Activated T-cell treated with anti-CD3 and anti-CD28 coated beads, Interleukin-2, amount 50 U/mL, for 72 hours (primary cell): ENCODE data around the gene MLIP. TPM values are rescaled to one million over a fixed set of nuclear protein-coding genes. Genes with fewer than 3 reads are reported as not detected.
"Not testable (repeated sequence)": the region's sequence is repeated elsewhere in the genome, so short reads cannot be mapped to it uniquely, and the experiment has no call there.

Experiments used
- ATAC-seq, 2 donors: fragments of 150-1000 bp; cut with Tn5 transposase; replicated peaks in 1 of 2; 2 replicates each; pipeline ENCODE4 v1.10.0; 2021; ENCODE audit warnings: moderate library complexity in 2 of 2, mild to moderate bottlenecking in 1 of 2
- DNase-seq, 2 donors: peaks; one replicate each; pipeline ENCODE4 v3.0.0; 2021 to 2022; ENCODE audit warnings: mixed read lengths in 1 of 2
- H3K27ac Mint-ChIP-seq: one replicate; pipeline ENCODE4 v1.8.0; 2022; ENCODE audit warnings: mild to moderate bottlenecking, moderate library complexity, mixed read lengths
- H3K27me3 Mint-ChIP-seq: one replicate; pipeline ENCODE4 v1.8.0; 2022; ENCODE audit warnings: low read depth, mixed read lengths
- H3K36me3 Mint-ChIP-seq, 2 donors: one replicate each; pipeline ENCODE4 v1.8.0; 2022; ENCODE audit warnings: mixed read lengths in 2 of 2, mild to moderate bottlenecking in 1 of 2; ENCODE audit not compliant: insufficient read depth in 2 of 2
- H3K4me1 Mint-ChIP-seq: one replicate; pipeline ENCODE4 v1.8.0; 2022; ENCODE audit warnings: low read depth, mixed read lengths
- H3K4me3 Mint-ChIP-seq, 2 donors: one replicate each; pipeline ENCODE4 v1.8.0; 2022; ENCODE audit warnings: mild to moderate bottlenecking in 2 of 2, mixed read lengths in 2 of 2, moderate library complexity in 2 of 2
- H3K9me3 Mint-ChIP-seq, 2 donors: one replicate each; pipeline ENCODE4 v1.8.0; 2022; ENCODE audit warnings: mixed read lengths in 2 of 2
- total RNA-seq, 2 donors: library from RNA; stranded (reverse); gene quantifications; one replicate each; pipeline ENCODE4 v1.2.3, GENCODE V29; 2022

Gene MLIP, protein sequence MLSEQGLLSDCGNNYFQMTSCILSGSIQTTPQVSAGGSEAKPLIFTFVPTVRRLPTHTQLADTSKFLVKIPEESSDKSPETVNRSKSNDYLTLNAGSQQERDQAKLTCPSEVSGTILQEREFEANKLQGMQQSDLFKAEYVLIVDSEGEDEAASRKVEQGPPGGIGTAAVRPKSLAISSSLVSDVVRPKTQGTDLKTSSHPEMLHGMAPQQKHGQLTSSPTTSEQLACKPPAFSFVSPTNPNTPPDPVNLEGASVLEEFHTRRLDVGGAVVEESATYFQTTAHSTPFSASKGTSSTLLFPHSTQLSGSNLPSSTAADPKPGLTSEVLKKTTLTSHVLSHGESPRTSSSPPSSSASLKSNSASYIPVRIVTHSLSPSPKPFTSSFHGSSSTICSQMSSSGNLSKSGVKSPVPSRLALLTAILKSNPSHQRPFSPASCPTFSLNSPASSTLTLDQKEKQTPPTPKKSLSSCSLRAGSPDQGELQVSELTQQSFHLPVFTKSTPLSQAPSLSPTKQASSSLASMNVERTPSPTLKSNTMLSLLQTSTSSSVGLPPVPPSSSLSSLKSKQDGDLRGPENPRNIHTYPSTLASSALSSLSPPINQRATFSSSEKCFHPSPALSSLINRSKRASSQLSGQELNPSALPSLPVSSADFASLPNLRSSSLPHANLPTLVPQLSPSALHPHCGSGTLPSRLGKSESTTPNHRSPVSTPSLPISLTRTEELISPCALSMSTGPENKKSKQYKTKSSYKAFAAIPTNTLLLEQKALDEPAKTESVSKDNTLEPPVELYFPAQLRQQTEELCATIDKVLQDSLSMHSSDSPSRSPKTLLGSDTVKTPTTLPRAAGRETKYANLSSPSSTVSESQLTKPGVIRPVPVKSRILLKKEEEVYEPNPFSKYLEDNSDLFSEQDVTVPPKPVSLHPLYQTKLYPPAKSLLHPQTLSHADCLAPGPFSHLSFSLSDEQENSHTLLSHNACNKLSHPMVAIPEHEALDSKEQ
- not detected for total RNA-seq

DNA sequence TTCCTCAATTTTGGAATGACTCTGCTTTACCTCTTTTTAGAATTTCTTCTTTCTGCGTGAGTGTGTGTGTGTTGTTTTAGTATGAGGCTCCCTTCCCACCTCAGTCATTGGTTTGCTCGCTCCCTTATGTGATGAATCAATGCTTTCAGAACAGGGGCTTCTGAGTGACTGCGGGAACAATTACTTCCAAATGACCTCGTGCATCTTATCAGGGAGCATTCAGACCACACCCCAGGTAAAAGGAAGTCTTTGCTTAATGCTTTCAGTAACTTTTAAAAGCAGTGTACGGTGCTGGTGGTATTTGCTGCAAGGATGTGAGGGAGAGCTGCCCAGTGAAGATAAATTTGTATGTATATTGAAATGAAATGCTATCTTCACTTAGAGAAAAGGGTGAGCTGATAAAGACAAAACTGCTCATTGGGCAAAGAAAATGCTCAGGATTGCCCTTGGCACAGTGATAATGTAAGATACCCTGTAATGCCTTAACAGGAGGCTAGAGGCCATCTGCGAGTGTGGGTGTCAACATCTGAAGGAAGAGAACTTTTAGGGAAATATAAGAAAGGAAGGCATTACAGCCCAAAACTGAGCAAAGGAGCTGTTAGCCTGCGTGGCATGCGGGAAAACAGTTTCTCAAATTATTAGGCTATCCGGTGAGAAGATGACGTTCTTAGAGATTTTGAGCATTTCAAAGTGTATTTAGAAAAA, at the start of gene MLIP:
MLIP (plus strand) TSS at position 103 of the 705 bp plus-strand sequence; CDS start at position 140, 37 bp downstream.
- H3K27me3 Mint-ChIP-seq: no peaks in the 10 kb centered on the region
- no peaks in the 10 kb centered on the region for H3K36me3 Mint-ChIP-seq
- no peaks in the 10 kb centered on the region for H3K4me1 Mint-ChIP-seq
- no peak within 1 kb of the TSS for H3K27ac Mint-ChIP-seq
- DNase-seq (no peak), ATAC-seq (no peak)
- H3K9me3 Mint-ChIP-seq: peaks cover 2 to 7% of the 10 kb centered on the region in 2 donors
- no peak within 1 kb of the TSS for H3K4me3 Mint-ChIP-seq

DNA sequence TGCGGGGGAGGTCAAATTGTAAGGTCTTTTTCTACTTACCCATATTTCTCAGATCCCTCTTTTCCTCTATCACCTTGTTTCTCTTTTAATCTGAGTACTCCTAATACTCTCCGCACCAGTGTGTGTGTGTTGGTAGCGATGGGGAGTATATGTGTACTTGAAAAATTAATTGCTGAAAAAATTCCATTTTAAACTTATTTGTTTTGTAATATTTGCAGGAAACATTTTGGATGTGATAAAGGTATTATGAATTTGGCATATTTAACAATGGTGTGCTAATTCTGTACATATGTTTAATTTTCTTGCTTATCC, 48.1 kb upstream of the MLIP start:
- Mint-ChIP-seq H3K27ac (no peak overlapping the region), H3K27me3 (peaks cover 5% of the 10 kb centered on the region), H3K36me3 (no peaks in the 10 kb centered on the region), H3K4me1 (no peaks in the 10 kb centered on the region), H3K4me3 (no peak overlapping the region), H3K9me3 (no peaks in the 10 kb centered on the region)
- ATAC-seq: no peak
- no peak for DNase-seq

DNA sequence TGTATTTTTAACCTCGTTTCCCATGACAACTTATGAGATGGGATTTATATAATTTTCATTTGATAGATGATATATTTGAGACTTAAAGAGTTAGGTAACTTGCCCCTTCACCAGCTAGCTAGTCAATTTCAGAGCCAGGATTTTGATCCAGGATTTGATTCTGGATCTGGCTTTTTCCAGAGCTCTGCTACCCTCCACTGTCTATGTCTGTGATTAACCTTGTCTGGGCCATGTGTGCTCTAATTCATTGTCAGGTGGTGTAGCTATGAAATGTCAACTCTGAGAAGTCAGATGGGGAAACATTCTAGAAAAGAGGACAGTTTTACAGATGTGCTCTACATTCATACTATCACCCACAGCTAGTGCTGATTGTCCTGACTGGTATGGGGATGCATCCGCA, 42.5 kb upstream of the MLIP start:
- no peaks in the 10 kb centered on the region for H3K4me1 Mint-ChIP-seq
- no peaks in the 10 kb centered on the region for H3K9me3 Mint-ChIP-seq
- no peak for DNase-seq
- no peaks in the 10 kb centered on the region for H3K36me3 Mint-ChIP-seq
- no peak overlapping the region for H3K27ac Mint-ChIP-seq
- no peak overlapping the region for H3K4me3 Mint-ChIP-seq
- ATAC-seq: no peak
- H3K27me3 Mint-ChIP-seq: peaks cover 12% of the 10 kb centered on the region

DNA sequence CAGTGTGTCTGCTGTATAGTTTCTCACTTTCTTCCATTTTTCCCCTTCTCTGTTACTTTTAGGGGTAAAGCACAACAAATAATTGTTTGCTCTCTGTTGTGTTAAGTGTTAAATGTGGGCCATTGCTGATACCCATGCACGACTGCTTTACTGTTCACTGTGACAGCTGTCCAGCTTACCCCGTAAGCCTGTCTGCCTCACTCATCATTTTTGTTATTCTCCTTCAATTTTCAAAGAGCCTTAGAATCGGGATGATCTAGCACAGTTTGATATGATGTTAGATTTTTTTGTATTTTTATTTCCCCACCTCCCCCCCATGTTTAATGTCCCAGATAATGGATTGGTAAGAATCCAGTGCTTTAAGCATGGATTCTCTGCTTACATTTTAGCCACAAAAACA, 41.2 kb upstream of the MLIP start:
- no peak overlapping the region for H3K4me3 Mint-ChIP-seq
- no peak for DNase-seq
- ATAC-seq: no peak
- H3K27ac Mint-ChIP-seq: no peak overlapping the region
- peaks cover 12% of the 10 kb centered on the region for H3K27me3 Mint-ChIP-seq
- H3K4me1 Mint-ChIP-seq: no peaks in the 10 kb centered on the region
- H3K36me3 Mint-ChIP-seq: no peaks in the 10 kb centered on the region
- H3K9me3 Mint-ChIP-seq: no peaks in the 10 kb centered on the region

DNA sequence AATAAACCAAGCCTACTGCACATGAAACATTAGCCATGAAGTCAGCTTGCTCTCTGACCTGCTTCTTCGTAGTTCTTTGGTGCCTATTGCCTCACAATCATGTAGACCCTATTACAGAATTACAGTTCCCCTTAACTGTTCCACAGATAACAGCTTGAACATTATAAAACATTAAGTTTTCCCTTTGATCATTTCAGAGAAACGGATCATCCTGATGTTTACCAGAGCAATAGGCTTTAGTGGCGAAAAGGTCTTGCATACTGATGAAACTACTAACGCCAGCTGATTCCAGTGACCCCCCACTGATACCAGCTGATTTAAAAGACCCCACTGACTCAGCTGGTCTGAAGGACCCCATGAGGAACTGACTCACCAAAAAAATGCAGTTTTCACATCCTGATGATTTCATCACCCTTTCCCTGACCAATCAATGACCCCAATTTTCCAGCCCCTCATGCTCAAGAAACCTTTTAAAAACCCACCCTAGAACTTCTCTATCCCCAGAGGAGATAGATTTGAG, 39.4 kb upstream of the MLIP start:
- Mint-ChIP-seq H3K27ac (no peak overlapping the region), H3K27me3 (peaks cover 12% of the 10 kb centered on the region), H3K9me3 (no peaks in the 10 kb centered on the region), H3K4me3 (no peak overlapping the region), H3K4me1 (no peaks in the 10 kb centered on the region), H3K36me3 (no peaks in the 10 kb centered on the region)
- no peak for DNase-seq
- ATAC-seq: no peak

DNA sequence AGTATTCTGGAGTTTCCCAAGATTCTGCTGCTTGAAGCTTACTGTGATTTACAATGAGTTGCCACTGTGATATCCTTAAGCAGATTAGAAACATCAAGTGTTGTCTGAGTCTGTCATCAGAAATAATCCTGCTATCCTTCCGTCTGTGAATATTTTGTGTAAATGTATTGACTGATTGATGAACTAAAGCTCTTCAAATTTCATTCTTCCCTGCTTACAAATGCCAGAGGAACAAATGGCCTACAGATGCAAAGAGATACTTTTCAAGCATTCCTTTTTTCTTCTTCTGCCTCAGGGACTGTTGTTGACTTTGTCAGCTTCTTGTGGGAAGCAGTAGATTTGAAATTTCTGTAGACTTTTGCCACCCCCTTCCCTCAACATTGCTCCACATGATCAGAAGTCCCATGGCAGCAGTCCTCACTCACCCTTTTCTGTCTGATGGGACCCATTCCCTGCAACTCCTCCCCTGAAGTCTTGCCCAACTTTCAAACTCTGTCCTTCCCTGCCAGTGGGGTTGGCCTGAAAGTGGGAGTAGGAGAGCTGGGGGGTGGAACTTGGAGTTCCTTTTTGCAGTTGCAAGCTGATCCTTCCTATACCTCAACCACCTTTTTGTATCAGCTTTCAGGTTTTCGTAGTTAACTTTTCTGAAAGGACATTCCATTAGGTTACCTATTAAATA, 38.5 kb upstream of the MLIP start:
- Mint-ChIP-seq H3K4me3 (no peak overlapping the region), H3K27me3 (peaks cover 12% of the 10 kb centered on the region), H3K9me3 (no peaks in the 10 kb centered on the region), H3K27ac (no peak overlapping the region), H3K36me3 (no peaks in the 10 kb centered on the region), H3K4me1 (no peaks in the 10 kb centered on the region)
- ATAC-seq: no peak
- no peak for DNase-seq

DNA sequence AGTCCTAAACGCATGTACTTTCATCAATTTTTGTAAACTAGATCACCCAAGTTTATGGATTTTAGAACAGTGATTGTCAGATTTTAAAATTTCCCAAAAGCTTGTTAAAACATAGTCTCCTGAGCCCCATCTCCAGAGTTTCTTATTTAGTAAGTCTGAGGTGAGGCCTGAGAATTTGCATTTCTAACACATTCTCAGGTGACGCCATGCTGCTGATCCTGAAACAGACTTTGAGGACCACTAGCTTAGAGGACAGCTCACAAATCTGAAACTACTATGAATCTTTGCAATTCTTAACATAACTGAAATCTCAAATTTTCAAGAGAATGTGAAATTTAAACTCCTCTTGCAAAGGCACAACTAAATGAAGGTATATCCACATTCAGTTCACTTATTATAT, 37.8 kb upstream of the MLIP start:
- Mint-ChIP-seq H3K27me3 (peaks cover 12% of the 10 kb centered on the region), H3K4me3 (no peak overlapping the region), H3K27ac (no peak overlapping the region), H3K4me1 (no peaks in the 10 kb centered on the region), H3K9me3 (no peaks in the 10 kb centered on the region), H3K36me3 (no peaks in the 10 kb centered on the region)
- DNase-seq (no peak), ATAC-seq (no peak)

DNA sequence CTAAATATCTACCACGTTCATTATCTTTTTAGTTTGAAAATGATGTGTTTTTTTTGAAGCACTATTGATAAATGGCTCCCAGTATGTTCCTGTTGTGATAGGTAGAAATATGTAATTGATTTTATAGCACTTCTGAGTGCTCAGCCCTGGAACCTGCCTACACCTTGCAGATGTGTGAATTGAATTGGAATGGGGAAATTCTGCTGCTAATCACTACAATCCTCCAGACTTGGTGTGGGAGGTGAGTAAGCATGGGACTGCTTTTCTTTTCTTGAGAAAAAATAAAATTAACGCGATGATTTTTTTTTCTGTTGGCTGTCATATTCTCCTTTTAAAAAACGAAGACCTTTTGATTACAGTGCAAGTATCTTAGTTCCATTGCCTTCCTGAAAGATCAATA, 37.1 kb upstream of the MLIP start:
- H3K4me3 Mint-ChIP-seq: no peak overlapping the region
- no peak for DNase-seq
- no peaks in the 10 kb centered on the region for H3K9me3 Mint-ChIP-seq
- ATAC-seq: no peak
- no peaks in the 10 kb centered on the region for H3K36me3 Mint-ChIP-seq
- H3K27ac Mint-ChIP-seq: no peak overlapping the region
- peaks cover 12% of the 10 kb centered on the region for H3K27me3 Mint-ChIP-seq
- no peaks in the 10 kb centered on the region for H3K4me1 Mint-ChIP-seq

DNA sequence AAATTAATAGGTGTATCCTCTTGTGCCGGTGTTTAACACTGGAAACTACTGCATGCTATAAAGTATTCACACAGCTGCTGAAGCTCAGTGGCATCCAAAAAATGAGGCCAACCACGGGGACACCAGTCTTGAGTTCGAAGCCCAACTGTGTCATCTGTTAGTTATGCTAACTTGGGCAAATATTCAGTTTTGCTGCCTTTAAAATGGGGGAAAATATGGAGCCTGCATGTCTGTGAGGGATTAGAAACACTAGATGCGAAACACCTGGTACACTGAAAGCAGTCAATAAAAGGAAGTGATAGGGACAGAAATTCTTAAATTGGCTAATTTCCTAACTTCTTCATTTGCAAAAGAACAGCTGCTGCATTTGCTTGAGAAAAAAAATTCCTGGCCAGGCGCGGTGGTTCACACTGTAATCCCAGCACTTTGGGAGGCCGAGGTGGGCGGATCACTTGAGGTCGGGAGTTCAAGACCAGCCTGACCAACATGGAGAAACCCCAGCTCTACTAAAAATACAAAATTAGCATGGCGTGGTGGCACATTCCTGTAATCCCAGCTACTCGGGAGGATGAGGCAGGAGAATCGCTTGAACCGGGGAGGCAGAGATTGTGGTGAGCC, 36.6 kb upstream of the MLIP start:
- no peak for ATAC-seq
- Mint-ChIP-seq H3K4me3 (no peak overlapping the region), H3K9me3 (no peaks in the 10 kb centered on the region), H3K4me1 (no peaks in the 10 kb centered on the region), H3K36me3 (no peaks in the 10 kb centered on the region), H3K27ac (no peak overlapping the region), H3K27me3 (peaks cover 16% of the 10 kb centered on the region)
- no peak for DNase-seq

DNA sequence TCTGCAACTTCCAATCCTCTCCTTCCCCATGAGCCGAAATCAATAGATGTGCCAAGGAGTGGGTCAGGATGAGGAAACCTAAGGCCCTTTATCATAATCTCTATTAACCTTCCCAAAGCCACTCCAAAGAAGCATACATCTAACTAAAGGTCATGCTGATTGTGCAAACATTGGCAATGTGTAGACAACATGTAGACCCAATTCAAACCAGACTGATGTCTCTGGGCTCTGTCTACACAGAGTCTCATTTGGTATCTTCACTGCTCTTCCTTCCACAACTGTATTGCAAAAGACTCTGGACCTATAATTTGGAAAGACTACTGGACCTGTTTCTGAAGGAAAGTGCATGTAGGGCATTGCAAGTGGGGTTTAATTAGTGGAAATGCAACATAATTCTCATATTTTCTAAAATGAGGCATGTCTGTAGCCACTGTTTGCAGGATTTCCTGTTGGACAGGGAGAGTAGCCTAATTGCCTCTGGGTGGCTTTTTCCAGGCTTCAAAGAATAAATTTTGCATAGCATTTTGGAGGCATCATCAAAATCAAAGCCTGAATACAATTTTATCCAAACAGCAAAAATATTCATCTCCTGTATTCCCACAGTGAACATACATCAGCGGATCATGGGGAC, 35.0 kb upstream of the MLIP start:
- Mint-ChIP-seq H3K4me3 (no peak overlapping the region), H3K4me1 (no peaks in the 10 kb centered on the region), H3K27ac (no peak overlapping the region), H3K36me3 (no peaks in the 10 kb centered on the region), H3K27me3 (peaks cover 15% of the 10 kb centered on the region), H3K9me3 (no peaks in the 10 kb centered on the region)
- ATAC-seq (no peak), DNase-seq (no peak)

DNA sequence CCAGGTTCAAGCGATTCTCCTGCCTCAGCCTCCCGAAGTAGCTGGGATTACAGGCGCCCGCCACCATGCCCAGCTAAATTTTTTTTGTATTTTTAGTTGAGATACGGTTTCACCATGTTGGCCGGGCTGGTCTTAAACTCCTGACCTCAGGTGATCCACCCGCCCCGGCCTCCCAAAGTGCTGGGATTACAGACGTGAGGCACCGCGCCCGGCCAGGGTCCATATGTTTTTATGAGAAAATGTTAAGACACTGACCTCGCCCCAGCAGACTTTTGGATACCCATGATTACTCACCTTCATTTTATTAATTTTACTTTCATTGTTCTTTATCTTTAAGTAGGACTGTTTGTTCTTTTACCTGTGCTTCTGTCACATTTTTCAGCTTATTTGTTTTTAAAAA, 29.7 kb upstream of the MLIP start:
- H3K4me1 Mint-ChIP-seq: not testable (repeated sequence)

DNA sequence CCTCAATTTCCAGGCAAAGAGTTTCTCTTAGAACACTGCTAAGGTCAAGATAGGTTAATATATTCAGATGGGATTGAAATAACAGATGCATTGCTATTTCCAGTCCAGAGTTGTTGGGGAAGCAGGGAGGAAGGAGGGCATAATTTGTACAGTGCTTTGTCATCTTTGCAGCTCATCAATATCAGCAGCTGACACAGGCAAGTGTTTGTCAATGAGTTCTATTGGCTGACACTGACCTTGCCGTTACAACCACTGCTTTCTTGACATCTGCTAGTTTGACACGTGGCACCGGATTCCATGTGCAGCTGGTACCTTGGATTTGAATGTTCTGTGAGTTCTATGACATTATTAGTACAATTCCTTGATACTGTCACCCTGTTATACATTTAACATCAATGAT, 28.0 kb upstream of the MLIP start:
- no peak overlapping the region for H3K4me3 Mint-ChIP-seq
- no peak for ATAC-seq
- no peak for DNase-seq
- no peak overlapping the region for H3K27ac Mint-ChIP-seq
- peaks cover 11% of the 10 kb centered on the region for H3K27me3 Mint-ChIP-seq
- no peaks in the 10 kb centered on the region for H3K36me3 Mint-ChIP-seq
- H3K9me3 Mint-ChIP-seq: no peaks in the 10 kb centered on the region
- no peaks in the 10 kb centered on the region for H3K4me1 Mint-ChIP-seq

More for the DNA sequence above, 29.7 kb upstream of the MLIP start:
- not testable (repeated sequence) for ATAC-seq, H3K9me3 Mint-ChIP-seq, H3K36me3 Mint-ChIP-seq, H3K27ac Mint-ChIP-seq, DNase-seq, H3K4me3 Mint-ChIP-seq
- H3K27me3 Mint-ChIP-seq: peaks cover 11% of the 10 kb centered on the region
